AG08395 (cell line): ENCODE results near the gene HMGN3.

ENCODE experiments used
- DNase-seq: peaks from one replicate; pipeline ENCODE4 v3.0.0; 2012; ENCODE audit warnings: mixed read lengths, low spot score

Gene HMGN3

GRCh38 chr6:79232696-79233462, 1.6 kb downstream of the HMGN3 start:
- no peak for DNase-seq

GRCh38 chr6:79231666-79232065, 2.8 kb downstream of the HMGN3 start:
- no peak for DNase-seq

- no peak for DNase-seq
Measured at GRCh38 chr6:79231101-79231500, 3.4 kb downstream of the HMGN3 start.

- DNase-seq = no peak
Measured at GRCh38 chr6:79230149-79230548, 4.3 kb downstream of the HMGN3 start.

- no peak for DNase-seq
Measured at GRCh38 chr6:79227445-79227844, 7.0 kb downstream of the HMGN3 start.

GRCh38 chr6:79226660-79227059, 7.8 kb downstream of the HMGN3 start:
- no peak for DNase-seq

GRCh38 chr6:79225717-79226599, 8.5 kb downstream of the HMGN3 start:
- no peak for DNase-seq

- no peak for DNase-seq
Measured at GRCh38 chr6:79223611-79224404, 10.7 kb downstream of the HMGN3 start.

GRCh38 chr6:79215213-79215824, 19.2 kb downstream of the HMGN3 start:
- no peak for DNase-seq

- DNase-seq = no peak
Measured at GRCh38 chr6:79212859-79213258, 21.6 kb downstream of the HMGN3 start.

- no peak for DNase-seq
Measured at GRCh38 chr6:79208816-79209215, 25.7 kb downstream of the HMGN3 start.

GRCh38 chr6:79203753-79204253, 30.7 kb downstream of the HMGN3 start:
- DNase-seq = no peak

GRCh38 chr6:79202556-79202955, 31.9 kb downstream of the HMGN3 start:
- no peak for DNase-seq

- no peak for DNase-seq
Measured at GRCh38 chr6:79201983-79202382, 32.5 kb downstream of the HMGN3 start.

- DNase-seq = no peak
Measured at GRCh38 chr6:79201143-79201542, 33.3 kb downstream of the HMGN3 start.

GRCh38 chr6:79196912-79197311, 37.6 kb downstream of the HMGN3 start:
- no peak for DNase-seq

- DNase-seq = no peak
Measured at GRCh38 chr6:79193971-79194370, 40.5 kb downstream of the HMGN3 start.

- no peak for DNase-seq
Measured at GRCh38 chr6:79189760-79190350, 44.6 kb downstream of the HMGN3 start.

GRCh38 chr6:79188885-79189480, 45.5 kb downstream of the HMGN3 start:
- DNase-seq = no peak

GRCh38 chr6:79188107-79188506, 46.4 kb downstream of the HMGN3 start:
- DNase-seq = no peak

- no peak for DNase-seq
Measured at GRCh38 chr6:79186564-79186963, 47.9 kb downstream of the HMGN3 start.
